ENCODE measurements around the gene DARS1. TPM values are rescaled to one million over a fixed set of nuclear protein-coding genes. Genes with fewer than 3 reads are reported as not detected.
"Not testable (repeated sequence)": the region's sequence is repeated elsewhere in the genome, so short reads cannot be mapped to it uniquely, and the experiment has no call there.

Gene DARS1
- total RNA-seq, 1 experiment from 2014 or later = 149 TPM

DNA sequence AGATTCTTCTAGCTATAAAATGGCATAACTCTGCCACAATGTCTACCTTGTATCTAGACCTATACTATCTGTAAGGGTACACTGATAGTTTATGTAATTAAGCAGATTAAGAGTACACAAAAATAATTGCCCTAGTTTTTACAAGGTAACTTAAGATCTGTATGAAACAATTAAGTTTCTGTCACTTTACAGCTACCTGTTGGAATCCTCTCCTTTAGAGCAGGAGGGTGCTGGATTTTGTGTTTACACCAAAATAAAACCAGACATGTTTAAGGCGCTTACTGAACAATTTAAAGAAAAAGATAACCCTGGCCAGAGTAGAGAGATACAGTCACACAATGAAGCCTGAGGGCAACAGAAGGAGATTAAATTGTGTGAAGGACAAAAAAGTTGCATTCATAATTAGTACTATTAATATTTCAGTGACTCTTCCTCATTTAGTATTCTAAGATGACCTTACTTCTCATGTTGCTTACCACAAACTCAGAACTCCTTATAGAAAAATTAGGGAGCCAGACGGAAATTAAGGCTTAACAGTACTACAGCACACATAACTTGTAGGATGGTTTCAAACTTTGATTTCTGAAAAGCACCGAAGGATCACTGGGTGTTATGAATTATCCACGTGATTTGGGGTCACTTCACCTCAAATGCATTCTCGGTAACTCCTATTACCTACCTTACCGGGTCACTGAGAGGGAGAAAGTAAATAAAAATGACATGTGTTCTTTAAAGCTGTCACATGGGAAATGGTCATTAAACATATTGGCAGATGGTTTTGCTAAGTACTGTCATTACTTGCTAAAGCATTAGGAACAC is 1.0 kb downstream of the DARS1 start:
- H3K9me3 ChIP-seq (replicated peaks) = no peaks in the 10 kb centered on the region
- H3K27me3 ChIP-seq = no peaks in the 10 kb centered on the region
- H3K4me1 ChIP-seq = peaks cover 17% of the 10 kb centered on the region
- H3K27ac ChIP-seq = peak overlapping the region; percentile 99
- H3K36me3 ChIP-seq = peaks cover 30% of the 10 kb centered on the region
- no peak for DNase-seq
- H3K4me3 ChIP-seq = peak overlapping the region; percentile 96

- no peaks in the 10 kb centered on the region for H3K9me3 ChIP-seq (replicated peaks)
- peaks cover 12% of the 10 kb centered on the region for H3K4me1 ChIP-seq
- H3K36me3 ChIP-seq = peaks cover 62% of the 10 kb centered on the region
- no peaks in the 10 kb centered on the region for H3K27me3 ChIP-seq
- no peak overlapping the region for H3K27ac ChIP-seq
- H3K4me3 ChIP-seq = no peak overlapping the region
- DNase-seq = no peak
Measured at GRCh38 chr2:135980434-135981079, 4.9 kb downstream of the DARS1 start.

DNA sequence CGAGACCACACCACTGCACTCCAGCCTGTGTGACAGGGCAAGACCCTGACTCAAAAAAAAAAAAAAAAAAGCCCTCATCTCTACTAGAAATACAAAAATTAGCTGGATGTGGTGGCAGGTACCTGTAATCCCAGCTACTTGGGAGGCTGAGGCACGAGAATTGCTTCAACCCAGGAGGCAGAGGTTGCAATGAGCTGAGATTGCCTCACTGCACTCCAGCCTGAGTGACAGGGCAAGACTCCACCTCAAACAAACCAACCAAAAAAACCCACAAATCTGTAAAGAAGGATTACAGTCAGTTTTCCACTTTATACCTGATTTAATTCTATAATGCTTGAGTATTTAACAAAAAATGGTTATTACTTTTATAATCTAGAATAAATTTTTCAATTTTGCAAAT is 9.7 kb downstream of the DARS1 start:
- Histone ChIP-seq H3K27ac (no peak overlapping the region), H3K36me3 (peaks cover 82% of the 10 kb centered on the region), H3K9me3 (replicated peaks) (0 out of 2 replicates have a peak, but pooled peaks cover 5% of the 10 kb centered on the region), H3K27me3 (no peaks in the 10 kb centered on the region), H3K4me1 (no peaks in the 10 kb centered on the region), H3K4me3 (no peak overlapping the region)
- no peak for DNase-seq

GRCh38 chr2:135974036-135974435 is 11.4 kb downstream of the DARS1 start:
- H3K9me3 ChIP-seq (replicated peaks) = 0 out of 2 replicates have a peak, but pooled peaks cover 5% of the 10 kb centered on the region
- DNase-seq = no peak
- H3K36me3 ChIP-seq = peaks cover 85% of the 10 kb centered on the region
- no peak overlapping the region for H3K4me3 ChIP-seq
- no peaks in the 10 kb centered on the region for H3K4me1 ChIP-seq
- H3K27ac ChIP-seq = no peak overlapping the region
- H3K27me3 ChIP-seq = no peaks in the 10 kb centered on the region

DNA sequence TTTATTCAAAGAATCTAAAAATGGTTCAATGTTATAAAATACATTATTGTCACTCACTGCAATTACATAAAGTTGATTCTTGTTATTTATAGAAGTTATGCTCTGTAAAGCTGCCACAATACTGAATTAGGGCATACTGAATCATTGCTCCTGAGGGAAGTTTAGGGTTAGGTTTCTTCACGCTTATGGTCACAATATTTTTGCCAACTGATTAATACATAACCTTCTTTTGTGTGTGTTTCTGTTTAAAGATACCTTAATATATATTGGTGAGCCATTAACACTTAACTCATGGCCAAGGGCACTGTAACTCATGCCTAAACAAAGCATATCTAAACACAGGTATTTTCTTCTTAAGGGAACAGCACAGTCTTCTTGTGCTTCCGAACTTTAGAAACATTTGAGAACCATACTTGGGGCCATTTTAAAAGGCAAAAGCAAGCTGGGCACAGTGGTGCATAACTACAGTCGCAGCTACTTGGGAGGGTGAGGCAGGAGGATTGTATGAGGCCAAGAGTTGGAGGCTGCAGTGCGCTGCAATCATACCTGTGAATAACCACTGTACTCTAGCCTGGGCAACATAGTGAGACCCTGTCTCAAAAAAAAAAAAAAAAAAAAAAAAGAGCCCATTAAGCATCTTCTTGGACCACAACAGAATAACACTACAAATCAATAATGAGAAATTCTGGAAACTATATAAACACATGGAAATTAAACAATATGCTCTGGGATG is 15.6 kb downstream of the DARS1 start:
- H3K4me3 ChIP-seq = no peak overlapping the region
- 0 out of 2 replicates have a peak, but pooled peaks cover 2% of the 10 kb centered on the region for H3K4me1 ChIP-seq
- H3K36me3 ChIP-seq = peaks cover 82% of the 10 kb centered on the region
- no peak overlapping the region for H3K27ac ChIP-seq
- DNase-seq = no peak
- H3K9me3 ChIP-seq (replicated peaks) = 0 out of 2 replicates have a peak, but pooled peaks cover 5% of the 10 kb centered on the region
- H3K27me3 ChIP-seq = no peaks in the 10 kb centered on the region

DNA sequence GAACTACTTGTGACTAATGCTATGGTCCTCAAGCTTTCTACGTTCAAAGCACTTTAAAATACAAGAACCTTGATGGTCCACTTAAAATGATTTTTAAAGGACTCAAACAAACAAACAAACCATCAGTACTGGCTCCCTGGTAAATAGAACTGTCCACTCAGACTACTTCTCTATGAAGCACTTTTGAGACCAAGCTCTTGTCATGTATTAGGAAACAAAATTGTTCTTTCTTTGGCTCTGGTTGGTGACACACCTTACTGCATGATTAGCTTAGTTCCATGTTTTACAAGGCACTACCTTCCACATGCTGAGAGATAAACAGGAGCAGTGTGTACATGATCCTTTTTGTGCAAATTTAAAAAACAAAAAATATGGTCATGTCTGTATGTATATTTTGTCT is 19.7 kb downstream of the DARS1 start:
- no peak overlapping the region for H3K27ac ChIP-seq
- no peaks in the 10 kb centered on the region for H3K27me3 ChIP-seq
- H3K4me3 ChIP-seq = no peak overlapping the region
- H3K4me1 ChIP-seq = 0 out of 2 replicates have a peak, but pooled peaks cover 2% of the 10 kb centered on the region
- peaks cover 56% of the 10 kb centered on the region for H3K36me3 ChIP-seq
- no peak for DNase-seq
- 0 out of 2 replicates have a peak, but pooled peaks cover under 1% of the 10 kb centered on the region for H3K9me3 ChIP-seq (replicated peaks)

DNA sequence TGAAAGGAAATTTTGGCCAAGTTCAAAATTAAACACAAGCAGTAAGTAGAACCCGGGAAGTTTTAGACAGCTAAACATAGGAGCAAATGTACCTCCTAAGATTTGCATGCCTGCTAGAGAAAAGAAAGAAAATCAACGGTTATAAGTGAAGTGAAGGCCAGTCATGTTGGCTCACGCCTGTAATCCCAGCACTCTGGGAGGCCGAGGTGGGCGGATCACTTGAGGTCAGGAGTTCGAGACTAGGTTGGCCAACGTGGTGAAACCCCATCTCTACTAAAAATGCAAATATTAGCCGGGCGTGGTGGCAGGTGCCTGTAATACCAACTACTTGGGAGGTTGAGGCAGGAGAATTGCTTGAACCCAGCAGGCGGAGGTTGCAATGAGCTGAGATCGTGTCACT is 21.0 kb downstream of the DARS1 start:
- H3K27ac ChIP-seq; H3K27me3 ChIP-seq; H3K4me1 ChIP-seq; H3K4me3 ChIP-seq; DNase-seq; H3K9me3 ChIP-seq (replicated peaks): not testable (repeated sequence)
- H3K36me3 ChIP-seq = peaks cover 59% of the 10 kb centered on the region

- Histone ChIP-seq H3K9me3 (replicated peaks) (no peaks in the 10 kb centered on the region), H3K36me3 (peaks cover 54% of the 10 kb centered on the region), H3K27ac (no peak overlapping the region), H3K4me1 (0 out of 2 replicates have a peak, but pooled peaks cover 2% of the 10 kb centered on the region), H3K27me3 (no peaks in the 10 kb centered on the region), H3K4me3 (no peak overlapping the region)
- no peak for DNase-seq
Measured at GRCh38 chr2:135963841-135964240, 21.6 kb downstream of the DARS1 start.

GRCh38 chr2:135962366-135963123 is 22.9 kb downstream of the DARS1 start:
- no peak for DNase-seq
- Histone ChIP-seq H3K4me3 (no peak overlapping the region), H3K27me3 (no peaks in the 10 kb centered on the region), H3K27ac (no peak overlapping the region), H3K36me3 (peaks cover 61% of the 10 kb centered on the region), H3K9me3 (replicated peaks) (no peaks in the 10 kb centered on the region), H3K4me1 (peaks cover 2% of the 10 kb centered on the region; the same call in 1 of the 2 replicates)

DNA sequence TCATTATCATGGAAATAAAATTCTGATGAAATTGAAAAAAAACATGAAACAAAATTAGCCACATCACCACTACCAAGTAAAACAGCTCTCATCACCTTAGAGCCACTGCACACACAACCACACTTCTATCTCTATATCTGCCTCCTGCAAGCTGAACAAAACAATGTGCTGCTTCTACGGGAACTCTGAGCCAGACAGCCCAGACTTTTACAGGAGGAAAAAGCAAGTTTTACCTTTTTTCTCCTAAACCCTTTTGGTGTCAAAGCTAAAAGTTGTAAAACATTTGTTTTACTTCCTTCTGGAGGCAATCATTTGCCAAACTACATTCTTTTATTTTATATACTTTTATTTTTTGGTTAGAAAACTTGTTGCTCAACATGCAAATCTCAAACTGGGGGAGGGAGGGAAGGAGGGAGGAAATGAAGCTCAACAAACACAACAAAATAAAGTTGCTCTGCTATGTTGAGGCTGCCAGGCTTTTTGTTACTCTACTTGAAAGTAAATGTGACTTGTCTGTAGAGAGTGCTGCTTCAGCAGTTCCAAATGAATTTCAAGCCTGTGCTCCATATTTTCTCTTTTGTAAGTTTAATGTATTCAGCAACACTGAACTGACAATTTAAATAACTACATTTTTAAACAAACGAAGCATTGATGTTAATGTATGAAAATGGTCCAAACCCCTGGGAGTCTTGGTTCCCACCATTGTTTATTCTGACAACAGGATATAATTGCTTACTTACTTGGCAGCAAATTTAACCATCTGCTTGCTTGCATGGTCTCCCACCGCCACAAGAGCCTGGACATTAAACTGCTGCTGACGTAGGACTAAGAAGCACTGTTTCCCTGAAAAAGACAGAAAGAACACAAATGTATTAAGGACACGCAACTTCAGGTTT is 24.5 kb downstream of the DARS1 start:
- H3K27ac ChIP-seq = no peak overlapping the region
- peaks cover 2% of the 10 kb centered on the region; the same call in 1 of the 2 replicates for H3K4me1 ChIP-seq
- H3K36me3 ChIP-seq = peaks cover 53% of the 10 kb centered on the region
- no peak overlapping the region for H3K4me3 ChIP-seq
- no peaks in the 10 kb centered on the region for H3K9me3 ChIP-seq (replicated peaks)
- DNase-seq = no peak
- no peaks in the 10 kb centered on the region for H3K27me3 ChIP-seq

GRCh38 chr2:135960150-135960549 is 25.3 kb downstream of the DARS1 start:
- Histone ChIP-seq H3K27ac (no peak overlapping the region), H3K4me3 (no peak overlapping the region), H3K27me3 (no peaks in the 10 kb centered on the region), H3K36me3 (peaks cover 53% of the 10 kb centered on the region), H3K9me3 (replicated peaks) (no peaks in the 10 kb centered on the region), H3K4me1 (peaks cover 2% of the 10 kb centered on the region; the same call in 1 of the 2 replicates)
- no peak for DNase-seq

- not testable (repeated sequence) for DNase-seq; H3K27ac ChIP-seq; H3K27me3 ChIP-seq; H3K9me3 ChIP-seq (replicated peaks); H3K4me3 ChIP-seq; H3K4me1 ChIP-seq
- H3K36me3 ChIP-seq = peaks cover 58% of the 10 kb centered on the region
Measured at GRCh38 chr2:135958927-135959326, 26.5 kb downstream of the DARS1 start.

DNA sequence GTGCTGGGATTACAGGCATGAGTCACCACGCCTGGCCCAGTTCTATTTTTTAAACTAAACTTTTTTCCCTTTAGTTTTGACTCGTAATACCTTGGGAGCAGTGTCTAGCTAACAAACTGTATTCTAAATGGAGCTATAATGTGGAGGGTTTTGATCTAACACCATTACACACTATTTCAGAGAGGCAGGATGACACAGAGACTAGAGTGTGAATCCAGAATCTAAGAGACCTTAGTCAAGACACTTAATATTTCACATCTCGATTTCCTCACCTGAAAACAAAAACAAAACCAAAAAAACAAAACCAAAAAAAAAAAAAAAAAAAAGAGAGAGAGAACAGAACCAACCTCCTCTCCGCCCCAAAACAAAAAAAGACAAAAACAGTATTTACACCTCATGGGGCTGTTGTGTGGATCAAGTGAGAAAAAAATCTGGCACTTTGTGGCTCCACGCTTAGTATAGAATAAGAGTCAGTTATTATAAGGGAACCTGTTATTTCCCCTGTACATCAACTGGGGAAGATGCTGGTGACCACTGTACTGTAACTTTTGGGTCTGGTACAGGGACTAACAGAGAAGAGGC is 31.3 kb downstream of the DARS1 start:
- peaks cover 10% of the 10 kb centered on the region; the same call in 1 of the 2 replicates for H3K9me3 ChIP-seq (replicated peaks)
- DNase-seq = no peak
- no peaks in the 10 kb centered on the region for H3K27me3 ChIP-seq
- H3K4me3 ChIP-seq = no peak overlapping the region
- H3K36me3 ChIP-seq = peaks cover 48% of the 10 kb centered on the region
- H3K27ac ChIP-seq = no peak overlapping the region
- H3K4me1 ChIP-seq = no peaks in the 10 kb centered on the region; the same call in 1 of the 2 replicates

All from SJCRH30 (cell line).